Suprapubic skin (tissue), 4 donors: ENCODE measurements around the gene CLEC2A.

Experiments
- CTCF ChIP-seq, 2 donors: fragments of 200-600 bp in 1 of 2; fragments of 450-650 bp in 1 of 2; sonication (generic) in 1 of 2; IDR thresholded peaks; one replicate each; pipeline ENCODE4 v1.5.1; 2016 to 2019; ENCODE audit warnings: antibody characterized with exemption in 2 of 2, mild to moderate bottlenecking in 1 of 2, moderate library complexity in 1 of 2
- EP300 ChIP-seq: sonication (generic); formaldehyde crosslinking; IDR thresholded peaks from one replicate; pipeline ENCODE4 v1.6.1; 2017; ENCODE audit warnings: antibody characterized with exemption
- POLR2A ChIP-seq, 2 donors: fragments of 450-650 bp; IDR thresholded peaks; one replicate each; pipeline ENCODE4 v1.6.1; 2017; ENCODE audit warnings: antibody characterized with exemption in 2 of 2, mild to moderate bottlenecking in 2 of 2, moderate library complexity in 2 of 2
- POLR2AphosphoS5 ChIP-seq, 3 donors: sonication (generic); formaldehyde crosslinking; IDR thresholded peaks; one replicate each; pipeline ENCODE4 v1.6.1; 2017; ENCODE audit warnings: antibody characterized with exemption in 3 of 3

GRCh38 chr12:9870286-9870866 is 61.8 kb downstream of the CLEC2A start:
- no peak for TF ChIP-seq POLR2A (IDR thresholded peaks at IDR 0.05)
- TF ChIP-seq CTCF (IDR thresholded peaks at IDR 0.05) = no peak
- TF ChIP-seq POLR2AphosphoS5 (IDR thresholded peaks at IDR 0.05) = no peak
- no peak for TF ChIP-seq EP300
